HCT116 (cell line): Measurements from ENCODE around the gene RNF13. TPM values are rescaled to one million over a fixed set of nuclear protein-coding genes. Genes with fewer than 3 reads are reported as not detected.
A peak's percentile ranks its signal among the peaks of the same experiment; 100 is the strongest.

Source experiments
- ATAC-seq: fragments of 200-7000 bp; cut with Tn5 transposase; 2 replicates; pipeline ENCODE4 v1.9.1; 2020; ENCODE audit warnings: mild to moderate bottlenecking, moderate library complexity
- BruUV-seq: library from RNA; stranded (reverse); fragments of 400-500 nt; replicated peaks from 2 replicates; lab custom pipeline; 2021; lab: Mats Ljungman, UMichigan
- CTCF ChIA-PET: fragments of 300-600 bp; sonication (Branson Sonifier 250); formaldehyde crosslinking; loops from one replicate; lab custom pipeline; 2021; ENCODE audit warnings: antibody characterized with exemption; lab: Charles Lee
- POLR2A ChIA-PET: fragments of 300-600, 350-600 bp; sonication (Branson Sonifier 250); formaldehyde crosslinking; loops from one replicate; lab custom pipeline; 2021; ENCODE audit warnings: antibody characterized with exemption; lab: Charles Lee
- RAD21 ChIA-PET, 2 experiments: fragments of 300-600 bp; sonication (Branson Sonifier 250); formaldehyde crosslinking; loops; one replicate each; lab custom pipeline; 2023; ENCODE audit warnings: low total read pairs in 2 of 2; ENCODE audit not compliant: uncharacterized antibody in 2 of 2, unreplicated experiment in 2 of 2, low non-redundant PET in 1 of 2; lab: Charles Lee
- DNase-seq: peaks from one replicate; pipeline ENCODE4 v3.0.0-alpha.2; 2010; ENCODE audit warnings: low read depth, low spot score
- H2AFZ ChIP-seq: fragments of 200-600 bp; shearing (Covaris generic), sonication (generic); 2 replicates; pipeline ENCODE4 v1.6.1; 2017; ENCODE audit warnings: low read depth, mixed run types, mixed read lengths, antibody characterized with exemption, low read length; ENCODE audit not compliant: poor library complexity, severe bottlenecking
- H3K27ac ChIP-seq: 2 replicates; pipeline ENCODE4 v1.5.1; 2012; ENCODE audit warnings: low read depth, low read length
- H3K27me3 ChIP-seq: fragments of 200-600 bp; sonication (generic); 2 replicates; pipeline ENCODE4 v1.6.1; 2016; ENCODE audit warnings: mixed run types, low read length, mixed read lengths; ENCODE audit not compliant: insufficient read depth
- H3K36me3 ChIP-seq, 2 experiments: fragments of 200-500 bp in 1 of 2; fragments of 200-600 bp in 1 of 2; sonication (Bioruptor generic) in 1 of 2; sonication (generic) in 1 of 2; 2 replicates each; pipeline versions ENCODE4 v1.5.1 to v1.6.1; 2014 to 2016; ENCODE audit warnings: low read length in 2 of 2, inconsistent platforms in 1 of 2, mixed read lengths in 1 of 2, mixed run types in 1 of 2; ENCODE audit not compliant: insufficient read depth in 2 of 2, control insufficient read depth in 1 of 2
- H3K4me1 ChIP-seq, 2 experiments: fragments of 200-600 bp in 1 of 2; sonication (generic) in 1 of 2; 2 replicates each; pipeline versions ENCODE4 v1.5.1 to v1.6.1; 2012 to 2017; ENCODE audit warnings: low read length in 2 of 2, inconsistent platforms in 1 of 2, mild to moderate bottlenecking in 1 of 2, mixed read lengths in 1 of 2, mixed run types in 1 of 2, moderate library complexity in 1 of 2; ENCODE audit not compliant: insufficient read depth in 2 of 2, control insufficient read depth in 1 of 2
- H3K4me2 ChIP-seq: fragments of 200-600 bp; sonication (generic); 2 replicates; pipeline ENCODE4 v1.6.1; 2017; ENCODE audit warnings: mixed run types, low read length, mixed read lengths
- H3K4me3 ChIP-seq, 2 experiments: fragments of 200-600 bp in 1 of 2; sonication (generic) in 1 of 2; replicated peaks in 1 of 2; 2 replicates each; pipeline ENCODE4 v1.5.1; 2011 to 2016; ENCODE audit warnings: low read length in 2 of 2, control low read depth in 1 of 2, low read depth in 1 of 2, mild to moderate bottlenecking in 1 of 2, mixed read lengths in 1 of 2, mixed run types in 1 of 2
- H3K79me2 ChIP-seq: fragments of 200-600 bp; sonication (generic); 2 replicates; pipeline ENCODE4 v1.6.1; 2017; ENCODE audit warnings: mild to moderate bottlenecking, mixed run types, low read length, moderate library complexity, mixed read lengths; ENCODE audit not compliant: insufficient read depth
- H3K9ac ChIP-seq: fragments of 200-600 bp; sonication (generic); 2 replicates; pipeline ENCODE4 v1.6.1; 2016; ENCODE audit warnings: low read length, mixed read lengths
- H3K9me2 ChIP-seq: fragments of 200-600 bp; sonication (generic), shearing (Covaris generic); 2 replicates; pipeline ENCODE4 v1.6.1; 2017; ENCODE audit warnings: mixed run types, mild to moderate bottlenecking, moderate library complexity; ENCODE audit not compliant: insufficient read depth
- H3K9me3 ChIP-seq, 2 experiments: fragments of 200-500 bp in 1 of 2; fragments of 200-600 bp in 1 of 2; sonication (Bioruptor generic) in 1 of 2; sonication (generic) in 1 of 2; 2 replicates each; pipeline ENCODE4 v1.6.1; 2014 to 2017; ENCODE audit warnings: low read length in 2 of 2, mixed read lengths in 2 of 2, inconsistent platforms in 1 of 2, low read depth in 1 of 2, mild to moderate bottlenecking in 1 of 2, mixed run types in 1 of 2, moderate library complexity in 1 of 2; ENCODE audit not compliant: control insufficient read depth in 1 of 2, insufficient read depth in 1 of 2
- H4K20me1 ChIP-seq: fragments of 200-600 bp; sonication (generic), shearing (Covaris generic); 2 replicates; pipeline ENCODE4 v1.6.1; 2017; ENCODE audit warnings: mixed run types, mild to moderate bottlenecking, moderate library complexity; ENCODE audit not compliant: insufficient read depth
- CBX3 ChIP-seq: IDR thresholded peaks from 2 replicates; pipeline ENCODE4 v1.6.1; 2012; ENCODE audit warnings: low read depth
- EGR1 ChIP-seq: IDR thresholded peaks from 2 replicates; pipeline ENCODE4 v1.6.1; 2012; ENCODE audit warnings: low read depth
- ELF1 ChIP-seq: IDR thresholded peaks from 2 replicates; pipeline ENCODE4 v1.6.1; 2012; ENCODE audit warnings: low read depth, borderline replicate concordance
- FOSL1 ChIP-seq: IDR thresholded peaks from 2 replicates; pipeline ENCODE4 v1.6.1; 2012; ENCODE audit warnings: low read depth
- JUND ChIP-seq: IDR thresholded peaks from 2 replicates; pipeline ENCODE4 v1.6.1; 2012
- MAX ChIP-seq: IDR thresholded peaks from 2 replicates; pipeline ENCODE4 v1.6.1; 2012
- POLR2A ChIP-seq: IDR thresholded peaks from 2 replicates; pipeline ENCODE4 v1.7.0; 2011; ENCODE audit warnings: borderline replicate concordance; ENCODE audit not compliant: insufficient read depth, insufficient read length; ENCODE audit errors: extremely low read depth
- POLR2AphosphoS5 ChIP-seq: IDR thresholded peaks from 2 replicates; pipeline ENCODE4 v1.6.1; 2011; ENCODE audit warnings: mild to moderate bottlenecking, low read depth, low read length, moderate library complexity
- RAD21 ChIP-seq: IDR thresholded peaks from 2 replicates; pipeline ENCODE4 v1.6.1; 2012; ENCODE audit warnings: low read depth, mild to moderate bottlenecking
- REST ChIP-seq: IDR thresholded peaks from 2 replicates; pipeline ENCODE4 v1.6.1; 2012; ENCODE audit warnings: low read depth
- SP1 ChIP-seq: IDR thresholded peaks from 2 replicates; pipeline ENCODE4 v1.6.1; 2012; ENCODE audit warnings: low read depth
- SRF ChIP-seq: IDR thresholded peaks from 2 replicates; pipeline ENCODE4 v1.6.1; 2012; ENCODE audit warnings: low read depth
- YY1 ChIP-seq: IDR thresholded peaks from 2 replicates; pipeline ENCODE4 v1.6.1; 2011; ENCODE audit warnings: low read length, low read depth, moderate library complexity, mild to moderate bottlenecking; ENCODE audit not compliant: insufficient replicate concordance; ENCODE audit errors: extremely low read depth
- ZBTB33 ChIP-seq: IDR thresholded peaks from 2 replicates; pipeline ENCODE4 v1.6.1; 2011; ENCODE audit warnings: mild to moderate bottlenecking, low read length, moderate library complexity; ENCODE audit not compliant: insufficient replicate concordance; ENCODE audit errors: extremely low read depth
- intact Hi-C: fragments of 100-400 bp; cut with micrococcal nuclease; formaldehyde crosslinking; loops from 2 replicates; pipeline ENCODE4 v1.10.0; 2022
- total RNA-seq: library from RNA; stranded (reverse); gene quantifications from one replicate; pipeline ENCODE4 v1.2.1, GENCODE V29; 2021; ENCODE audit not compliant: unreplicated experiment

Gene RNF13
- total RNA-seq, 1 experiment from 2014 or later: 39.9 TPM

- BruUV-seq: no TSS peak
- ChIA-PET CTCF (interaction anchor here (0.9 kb wide), 1 partner anchor 12 kb away, joined by 5 read pairs; no protein-coding TSS in a partner anchor), POLR2A (no interaction called here), RAD21 (no interaction called here)
- intact Hi-C loops: no loop called here
- H4K20me1 ChIP-seq: no peaks in the 10 kb centered on the region
- DNase-seq (no peak), ATAC-seq (no peak)
- H3K9me2 ChIP-seq: no peaks in the 10 kb centered on the region
- H3K9ac ChIP-seq: no peak overlapping the region
- H3K27me3 ChIP-seq: no peaks in the 10 kb centered on the region
- no peak overlapping the region for H3K27ac ChIP-seq
- H3K4me3 ChIP-seq: no peak overlapping the region
- H3K36me3 ChIP-seq: no peaks in the 10 kb centered on the region
- no peak overlapping the region for H3K4me2 ChIP-seq
- H3K79me2 ChIP-seq: no peaks in the 10 kb centered on the region
- H3K9me3 ChIP-seq: no peaks in the 10 kb centered on the region
- H2AFZ ChIP-seq: no peak overlapping the region
- no peaks in the 10 kb centered on the region for H3K4me1 ChIP-seq
- TF ChIP-seq POLR2AphosphoS5 (no peak), SRF (no peak), ELF1 (no peak), FOSL1 (no peak)
- TF ChIP-seq, all 23 proteins: peak for 0
These were observed 17.0 kb upstream of the RNF13 start for GRCh38 chr3:149796026-149796425.

- ChIA-PET POLR2A (no interaction called here), RAD21 (no interaction called here), CTCF (no interaction called here)
- H3K9me2 ChIP-seq: no peaks in the 10 kb centered on the region
- peaks cover 0 to 8% of the 10 kb centered on the region in 2 experiments; a peak in 2 of 4 replicates for H3K4me1 ChIP-seq
- H3K36me3 ChIP-seq: no peaks in the 10 kb centered on the region
- DNase-seq (no peak), ATAC-seq (no peak)
- H3K4me2 ChIP-seq: no peak overlapping the region
- no peaks in the 10 kb centered on the region for H3K9me3 ChIP-seq
- no peak for TF ChIP-seq RAD21
- TF ChIP-seq YY1: no peak
- no peak for TF ChIP-seq SRF
- TF ChIP-seq FOSL1: no peak
- TF ChIP-seq JUND: no peak
- TF ChIP-seq REST: no peak
- no peak for TF ChIP-seq MAX
- no peak for TF ChIP-seq CBX3
- TF ChIP-seq EGR1: no peak
- TF ChIP-seq ZBTB33: no peak
- TF ChIP-seq POLR2AphosphoS5: no peak
- TF ChIP-seq SP1: no peak
- TF ChIP-seq POLR2A: no peak
- no peak for TF ChIP-seq ELF1
- H3K4me3 ChIP-seq: no peak overlapping the region
- no peaks in the 10 kb centered on the region for H4K20me1 ChIP-seq
- H3K79me2 ChIP-seq: no peaks in the 10 kb centered on the region
- peak overlapping the region; percentile 53 for H2AFZ ChIP-seq
- intact Hi-C loops: no loop called here
- H3K9ac ChIP-seq: no peak overlapping the region
- BruUV-seq: no TSS peak
- H3K27ac ChIP-seq: no peak overlapping the region
- no peaks in the 10 kb centered on the region for H3K27me3 ChIP-seq
These were observed 12.3 kb upstream of the RNF13 start for GRCh38 chr3:149800693-149801092.
